ENCODE measurements around the gene MAPT. TPM values are rescaled to one million over a fixed set of nuclear protein-coding genes. Genes with fewer than 3 reads are reported as not detected.
A peak's percentile ranks its signal among the peaks of the same experiment; 100 is the strongest.

Gene MAPT
- total and polyA plus RNA-seq, 2 of the 13 experiments (the other 11 are each of a cell fraction or from before 2014, with no cell fraction given): 2.1 to 2.8 TPM

- TF ChIP-seq ETV5 (CRISPR knock-in tag; IDR thresholded peaks at IDR 0.05; ENCODE audit: borderline replicate concordance) (peak; percentile 28; the same call in 1 of the 2 replicates), FOXM1 (CRISPR knock-in tag; IDR thresholded peaks at IDR 0.05) (no peak), ZNF382 (CRISPR knock-in tag; IDR thresholded peaks at IDR 0.05; ENCODE audit: borderline replicate concordance) (no peak), ZNF660 (CRISPR knock-in tag; IDR thresholded peaks at IDR 0.05; ENCODE audit: borderline replicate concordance, low read depth) (no peak), RXRB (CRISPR knock-in tag; IDR thresholded peaks at IDR 0.05; ENCODE audit: borderline replicate concordance) (peak; percentile 27; the same call in 1 of the 2 replicates), ZBTB43 (CRISPR knock-in tag; conservative IDR thresholded peaks at IDR 0.05) (peak; percentile 33; the same call in 1 of the 2 replicates), GMEB1 (CRISPR knock-in tag; IDR thresholded peaks at IDR 0.05; ENCODE audit: borderline replicate concordance) (peak; percentile 76), ZNF670 (CRISPR knock-in tag; IDR thresholded peaks at IDR 0.05; ENCODE audit: borderline replicate concordance) (peak; percentile 61; the same call in 1 of the 2 replicates), REST (IDR thresholded peaks at IDR 0.05; ENCODE audit: borderline replicate concordance in 1 of 2, low read depth in 1 of 2, low read length in 2 of 2) (no peak), HNRNPK (IDR thresholded peaks at IDR 0.05; ENCODE audit: low read depth, low read length, poor library complexity, severe bottlenecking) (peak; percentile 82), ZBTB34 (CRISPR knock-in tag; IDR thresholded peaks at IDR 0.05) (no peak), MLX (CRISPR knock-in tag; IDR thresholded peaks at IDR 0.05) (no peak), ZNF20 (CRISPR knock-in tag; IDR thresholded peaks at IDR 0.05) (no peak), ZC3H13 (CRISPR knock-in tag; IDR thresholded peaks at IDR 0.05) (no peak), MTF2 (CRISPR knock-in tag; IDR thresholded peaks at IDR 0.05; ENCODE audit: borderline replicate concordance) (peak; percentile 82; the same call in 1 of the 2 replicates), MEIS1 (CRISPR knock-in tag; IDR thresholded peaks at IDR 0.05; ENCODE audit: borderline replicate concordance) (0 out of 2 replicates have a peak, but pooled peaks have one; percentile 39)
Observed at GRCh38 chr17:45894022-45894784, at the start of gene MAPT (continued).

All from HepG2 (cell line).